ENCODE data around the gene LIN28B.

The LIN28B gene

DNA sequence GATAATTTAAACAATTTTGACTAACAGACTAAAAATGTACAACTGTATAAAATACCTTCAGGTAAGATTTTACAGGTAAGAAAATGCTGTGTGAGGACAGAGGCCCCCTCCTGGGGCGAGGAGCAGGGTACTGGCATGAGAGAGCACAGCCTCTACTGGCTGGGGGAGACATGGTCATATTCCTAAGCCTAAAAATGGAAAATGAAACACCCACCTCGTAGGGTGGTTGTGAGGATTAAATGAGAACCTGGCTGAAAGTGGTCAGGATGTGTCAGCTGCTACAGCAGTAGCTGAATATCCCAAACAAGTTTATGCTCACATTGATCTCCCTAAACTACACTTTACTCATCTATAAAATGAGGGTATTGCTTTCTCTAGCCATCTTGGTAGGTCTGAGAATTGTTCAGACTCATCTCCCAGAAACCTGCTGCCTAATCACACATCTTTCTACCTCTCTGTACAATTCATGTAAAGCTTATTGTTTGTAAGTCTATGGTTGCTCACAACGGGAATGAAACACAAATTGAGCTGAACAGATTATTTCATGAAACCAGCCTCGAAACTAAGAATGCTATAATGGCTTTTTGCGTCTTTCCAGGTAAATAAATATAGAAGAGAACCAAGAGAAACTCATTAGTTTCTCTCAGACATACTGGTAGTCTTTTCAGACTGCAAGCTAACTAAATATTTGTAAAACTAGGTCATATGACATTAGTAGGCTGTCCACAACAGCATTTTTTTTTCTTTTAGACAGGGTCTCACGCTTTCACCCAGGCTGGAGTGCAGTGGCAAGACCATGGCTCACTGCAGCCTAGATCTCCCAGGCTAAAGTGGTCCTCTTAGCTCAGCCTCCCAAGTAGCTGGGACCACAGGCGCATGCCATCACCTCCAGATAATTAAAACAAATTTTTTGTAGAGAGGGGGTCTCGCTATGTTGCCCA, 153.3 kb downstream of the LIN28B start:
- no peak for DNase-seq (ENCODE audit: low spot score)

DNA sequence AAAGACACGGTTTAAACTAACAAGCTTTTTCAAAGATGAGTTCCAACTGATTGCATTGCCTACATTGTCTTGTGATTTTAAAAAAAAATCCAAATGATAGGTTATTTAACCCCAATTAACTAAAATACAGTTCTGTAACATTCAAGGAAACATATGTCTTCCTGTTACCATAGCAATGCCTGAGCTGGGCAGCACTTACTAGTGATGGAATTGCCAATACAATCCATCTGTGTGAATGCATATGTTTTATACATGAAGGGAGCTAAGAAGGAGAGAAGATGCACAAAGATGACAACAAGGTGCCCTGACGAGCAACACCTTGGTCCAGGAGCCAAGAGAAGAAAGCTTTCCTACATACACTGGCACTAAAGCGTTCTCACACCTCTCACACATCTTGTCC, 154.2 kb downstream of the LIN28B start:
- no peak for DNase-seq (ENCODE audit: low spot score)

DNA sequence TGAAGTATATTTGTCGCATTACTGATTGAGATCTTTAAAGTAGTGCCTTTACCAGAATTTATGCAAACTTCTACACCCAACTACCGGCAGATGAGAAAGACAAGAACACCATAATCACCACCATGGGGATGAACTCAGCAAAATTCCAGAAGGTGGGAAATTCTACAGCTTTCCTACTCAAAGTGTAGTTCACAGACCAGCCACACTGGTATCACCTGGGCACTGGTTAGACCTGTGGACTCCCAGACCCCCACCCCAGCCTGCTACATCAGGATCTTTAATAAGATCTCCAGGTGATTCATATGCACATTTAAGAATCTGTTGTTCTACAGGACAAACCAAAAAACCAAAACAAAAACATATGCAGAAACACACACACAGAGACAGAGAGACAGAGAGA, 155.0 kb downstream of the LIN28B start:
- DNase-seq (ENCODE audit: low spot score) = no peak

DNA sequence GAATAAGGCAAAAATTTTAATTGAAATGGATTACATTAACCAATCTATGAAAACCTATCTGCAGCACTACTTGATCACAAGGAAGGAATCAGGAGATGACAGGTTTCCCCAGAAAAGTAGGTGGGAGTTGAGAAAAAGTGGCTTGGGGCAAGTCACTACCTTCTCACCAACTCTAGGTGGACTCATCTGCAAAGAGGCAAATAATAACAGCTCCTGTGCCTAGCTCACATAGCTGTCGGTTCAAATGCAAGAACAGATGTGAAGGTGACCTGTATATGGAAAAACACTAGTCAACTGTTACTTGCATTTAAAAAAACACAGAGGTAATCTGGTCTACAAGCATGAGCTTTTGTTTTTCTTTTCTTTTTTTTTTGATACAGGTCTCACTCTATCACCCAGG, 155.7 kb downstream of the LIN28B start:
- DNase-seq (ENCODE audit: low spot score) = no peak

DNA sequence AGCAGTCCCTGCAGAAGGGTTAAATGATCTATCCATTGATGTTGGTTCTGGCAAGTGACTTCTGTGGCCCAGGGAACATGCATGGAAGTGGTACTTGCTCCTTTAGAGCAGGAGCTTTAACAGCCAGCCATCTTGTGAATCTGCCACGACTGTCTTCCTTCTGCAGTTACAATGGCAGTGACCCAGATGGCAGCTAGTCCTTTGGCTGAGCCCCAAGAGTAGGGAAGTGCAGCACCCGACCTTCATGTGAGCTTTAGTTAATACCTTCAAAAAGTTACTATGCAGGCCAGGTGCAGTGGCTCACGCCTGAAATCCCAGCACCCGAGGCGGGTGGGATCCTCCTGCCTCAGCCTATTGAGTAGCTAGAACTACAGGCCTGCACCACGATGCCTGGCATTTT, 156.5 kb downstream of the LIN28B start:
- no peak for DNase-seq (ENCODE audit: low spot score)

DNA sequence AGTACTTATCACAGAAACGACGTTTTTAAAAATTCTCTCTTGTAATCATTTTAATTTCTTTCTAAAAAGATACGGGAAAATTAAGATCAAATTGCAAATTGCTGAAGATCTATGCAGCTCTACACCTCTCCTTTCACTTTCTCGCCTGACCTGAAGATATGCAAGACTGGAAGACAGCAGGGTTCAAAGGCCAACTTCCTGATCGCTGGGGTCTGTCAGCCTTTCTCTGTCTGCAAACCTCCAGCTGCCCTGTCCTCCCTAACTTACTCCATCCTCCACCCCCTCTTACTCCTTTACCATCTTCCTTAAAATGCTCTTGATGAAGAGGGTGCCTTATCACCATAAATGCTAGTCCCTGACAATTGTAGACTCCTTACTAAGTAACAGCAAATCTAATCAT, 159.2 kb downstream of the LIN28B start:
- DNase-seq (ENCODE audit: low spot score) = no peak

DNA sequence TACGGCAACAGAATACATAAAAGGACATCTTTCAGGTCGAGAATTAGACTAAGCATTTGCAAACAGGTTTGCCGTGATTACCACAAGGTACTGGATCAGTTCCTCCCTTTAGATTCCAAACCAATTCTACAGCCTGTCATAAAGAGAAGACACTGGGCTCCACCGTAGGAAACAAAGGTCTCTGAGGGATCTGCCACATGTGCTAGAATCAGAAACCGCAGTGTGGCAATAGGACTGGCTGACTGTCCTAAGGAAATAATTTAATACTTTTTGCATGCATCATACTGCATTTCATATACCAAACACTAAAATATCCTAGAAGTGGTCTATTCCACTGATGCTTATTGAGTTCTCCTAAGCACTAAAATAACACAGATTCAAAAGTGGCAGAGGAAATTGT, 163.7 kb downstream of the LIN28B start:
- no peak for DNase-seq (ENCODE audit: low spot score)

DNA sequence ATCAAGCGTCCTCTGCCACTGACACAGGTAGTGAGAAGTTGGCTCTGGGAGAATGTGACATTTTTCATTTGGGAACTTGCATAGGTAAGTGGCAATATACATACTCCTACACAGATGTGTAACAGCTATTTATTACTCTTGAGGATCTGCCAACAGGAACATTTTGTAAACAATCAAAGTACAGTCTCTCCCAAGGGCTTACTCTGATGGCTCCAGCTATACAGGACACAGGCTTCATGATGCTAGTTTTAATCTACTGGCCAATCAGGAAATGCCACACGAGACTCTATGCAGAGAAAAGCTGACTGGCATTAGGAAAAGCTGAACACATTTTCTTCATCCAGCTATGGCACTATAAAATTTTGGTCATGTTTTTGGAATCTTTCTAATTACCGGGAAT, 165.1 kb downstream of the LIN28B start:
- no peak for DNase-seq (ENCODE audit: low spot score)

DNA sequence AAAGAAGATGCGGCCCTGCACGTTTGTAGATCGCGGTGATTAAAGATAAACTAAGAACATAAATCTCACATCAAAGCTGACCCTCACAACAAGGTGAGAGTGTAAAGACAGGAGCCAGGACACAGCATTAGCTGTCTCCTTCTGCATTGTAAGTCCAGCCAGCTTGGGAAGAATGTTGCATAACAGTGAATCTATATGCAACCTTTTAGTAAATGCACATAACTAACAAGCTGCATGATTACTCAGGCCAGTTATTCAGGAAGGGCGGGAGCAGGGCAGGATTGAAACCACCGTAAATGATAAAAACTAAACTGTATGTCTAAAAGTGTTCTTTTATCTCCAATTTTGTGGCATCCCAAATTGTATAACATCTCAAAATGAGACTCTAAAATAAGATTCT, 165.8 kb downstream of the LIN28B start:
- DNase-seq (ENCODE audit: low spot score) = no peak
